ENCODE results near the gene PRKACB. TPM values are rescaled to one million over a fixed set of nuclear protein-coding genes. Genes with fewer than 3 reads are reported as not detected.

PRKACB gene
- total and polyA plus RNA-seq, 10 of the 15 experiments (the other 5 are each of a cell fraction or from before 2014, with no cell fraction given) = 3.1 to 9.0 (median 7.1) TPM; not detected in 1

- no peaks in the 10 kb centered on the region for H3K9me3 ChIP-seq (replicated peaks; ENCODE audit: control insufficient read depth, insufficient read depth, low read length)
- SMC1A ChIA-PET (ENCODE audit: uncharacterized antibody, unreplicated experiment) = no interaction called here
- no peak overlapping the region for H3K4me2 ChIP-seq (ENCODE audit: control insufficient read depth, insufficient read depth)
- H3K79me2 ChIP-seq (ENCODE audit: control insufficient read depth, insufficient read depth, low read length) = no peaks in the 10 kb centered on the region
- H3K4me1 ChIP-seq (ENCODE audit: control insufficient read depth, insufficient read depth, low read length) = no peaks in the 10 kb centered on the region
- ATAC-seq (no peak), FAIRE-seq (no peak), DNase-seq (ENCODE audit: low read depth, low spot score) (no peak)
- POLR2A ChIA-PET = no interaction called here
- TF ChIP-seq TCF12 (IDR thresholded peaks at IDR 0.05; ENCODE audit: low read depth, low read length) (no peak), SP1 (IDR thresholded peaks at IDR 0.05; ENCODE audit: low read depth, low read length) (no peak), SIN3A (IDR thresholded peaks at IDR 0.05; ENCODE audit: low read depth, low read length) (no peak), CEBPB (IDR thresholded peaks at IDR 0.05; ENCODE audit: borderline replicate concordance in 1 of 2, low read depth in 2 of 2, low read length in 2 of 2) (no peak), RUNX3 (IDR thresholded peaks at IDR 0.05; ENCODE audit: low read length) (no peak), EED (IDR thresholded peaks at IDR 0.05; ENCODE audit: low read depth) (no peak), CTCF (IDR thresholded peaks at IDR 0.05 in 2 of 3, conservative IDR thresholded peaks at IDR 0.05 in 1 of 3; ENCODE audit: control insufficient read depth in 2 of 3, extremely low read depth in 1 of 3, insufficient read depth in 1 of 3, low read depth in 3 of 3, low read length in 3 of 3) (no peak), ELK1 (IDR thresholded peaks at IDR 0.05; ENCODE audit: low read depth, low read length) (no peak), PAX8 (IDR thresholded peaks at IDR 0.05) (no peak)
- H3K4me3 ChIP-seq = no peak overlapping the region
- H3K36me3 ChIP-seq (ENCODE audit: control insufficient read depth in 2 of 2, insufficient read depth in 2 of 2, low read length in 1 of 2) = no peaks in the 10 kb centered on the region; a peak in 1 of 4 replicates
- H2AFZ ChIP-seq (ENCODE audit: control insufficient read depth, low read depth, low read length) = no peak overlapping the region
- no peak overlapping the region for H3K9ac ChIP-seq (ENCODE audit: control insufficient read depth, insufficient read depth, low read length)
- no peaks in the 10 kb centered on the region for H3K27me3 ChIP-seq (replicated peaks in 1 of 2; ENCODE audit: control insufficient read depth in 2 of 2, insufficient read depth in 2 of 2, low read length in 1 of 2)
- in situ Hi-C loops (cut with MboI) = no loop called here
- no TSS peak for BruUV-seq (replicated peaks)
- RAD21 ChIA-PET (ENCODE audit: unreplicated experiment) = no interaction called here
- intact Hi-C loops (cut with micrococcal nuclease; ENCODE audit: unreplicated experiment) = no loop called here
- no peaks in the 10 kb centered on the region for H4K20me1 ChIP-seq (ENCODE audit: control insufficient read depth, insufficient read depth)
- H3K27ac ChIP-seq (ENCODE audit: control insufficient read depth, insufficient read depth) = no peak overlapping the region
- CTCF ChIA-PET = no interaction called here
Observed at GRCh38 chr1:84208935-84209334, 64.9 kb downstream of the PRKACB start.
